Panc1 (cell line): Measurements from ENCODE around the gene ACER2. TPM values are rescaled to one million over a fixed set of nuclear protein-coding genes. Genes with fewer than 3 reads are reported as not detected.

Experiments
- ATAC-seq: fragments of 200-7000 bp; cut with Tn5 transposase; 2 replicates; pipeline ENCODE4 v1.9.1; 2020; ENCODE audit warnings: mild to moderate bottlenecking, moderate library complexity
- BruUV-seq: library from RNA; stranded (reverse); fragments of 400-500 nt; replicated peaks from 2 replicates; lab custom pipeline; 2021; lab: Mats Ljungman, UMichigan
- CTCF ChIA-PET: fragments of 300-600 bp; sonication (Branson Sonifier 250); formaldehyde crosslinking; loops from one replicate; lab custom pipeline; 2022; ENCODE audit warnings: antibody characterized with exemption; lab: Charles Lee
- POLR2A ChIA-PET: fragments of 300-600 bp; sonication (Branson Sonifier 250); formaldehyde crosslinking; loops from one replicate; lab custom pipeline; 2022; ENCODE audit warnings: antibody characterized with exemption; lab: Charles Lee
- DNase-seq: peaks from one replicate; pipeline ENCODE4 v3.0.0-alpha.2; 2010; ENCODE audit warnings: low read depth, low spot score
- H3K27ac ChIP-seq: 2 replicates; pipeline ENCODE4 v1.5.1; 2011; ENCODE audit warnings: mild to moderate bottlenecking, low read length, inconsistent platforms
- H3K27me3 ChIP-seq: fragments of 200-500 bp; sonication (Bioruptor generic); 2 replicates; pipeline ENCODE4 v1.6.0; 2014; ENCODE audit warnings: low read length, inconsistent platforms; ENCODE audit not compliant: control insufficient read depth, insufficient read depth
- H3K36me3 ChIP-seq: fragments of 200-500 bp; sonication (Bioruptor generic); 2 replicates; pipeline ENCODE4 v1.5.1; 2014; ENCODE audit warnings: inconsistent platforms, mild to moderate bottlenecking, low read length, moderate library complexity; ENCODE audit not compliant: control insufficient read depth, insufficient read depth
- H3K4me1 ChIP-seq: 2 replicates; pipeline ENCODE4 v1.5.1; 2011; ENCODE audit warnings: inconsistent platforms, mild to moderate bottlenecking, low read length, moderate library complexity; ENCODE audit not compliant: control insufficient read depth, insufficient read depth
- H3K4me3 ChIP-seq, 2 experiments: 2 replicates each; pipeline ENCODE4 v1.5.1; 2011 to 2012; ENCODE audit warnings: low read depth in 2 of 2, low read length in 2 of 2, mild to moderate bottlenecking in 2 of 2, inconsistent platforms in 1 of 2, moderate library complexity in 1 of 2
- H3K9me3 ChIP-seq: fragments of 200-500 bp; sonication (Bioruptor generic); 2 replicates; pipeline ENCODE4 v1.5.1; 2014; ENCODE audit warnings: low read depth, mild to moderate bottlenecking, inconsistent platforms, low read length, moderate library complexity; ENCODE audit not compliant: control insufficient read depth, insufficient read depth
- CTCF ChIP-seq: fragments of 450-650 bp; IDR thresholded peaks from 2 replicates; pipeline ENCODE4 v1.5.1; 2017; ENCODE audit warnings: mild to moderate bottlenecking
- POLR2AphosphoS5 ChIP-seq: IDR thresholded peaks from 2 replicates; pipeline ENCODE4 v1.6.1; 2012; ENCODE audit warnings: mild to moderate bottlenecking, low read depth, low read length, moderate library complexity
- SIN3A ChIP-seq: IDR thresholded peaks from 2 replicates; pipeline ENCODE4 v1.6.1; 2012; ENCODE audit warnings: low read depth, mild to moderate bottlenecking, low read length, moderate library complexity, borderline replicate concordance; ENCODE audit not compliant: insufficient read depth
- TCF7L2 ChIP-seq: IDR thresholded peaks from 2 replicates; pipeline ENCODE4 v1.6.1; 2011; ENCODE audit warnings: mild to moderate bottlenecking, low read depth, low read length, inconsistent platforms
- in situ Hi-C: cut with HindIII; loops from 2 replicates; pipeline ENCODE4 v1.10.0; 2016; ENCODE audit warnings: low sequenced_read_pairs, low pct_unique_long_range_greater_than_20kb
- intact Hi-C: fragments of 100-400 bp; cut with micrococcal nuclease; formaldehyde crosslinking; loops from one replicate; pipeline ENCODE4 v1.10.0; 2022; ENCODE audit not compliant: unreplicated experiment
- total RNA-seq: library from RNA; stranded (reverse); gene quantifications from one replicate; pipeline ENCODE4 v1.2.1, GENCODE V29; 2021; ENCODE audit not compliant: unreplicated experiment
- TF ChIP-seq, protein P1 (sequence below), 2 experiments: IDR thresholded peaks; 2 replicates each; pipeline ENCODE4 v1.6.1; 2011 to 2012; ENCODE audit warnings: low read depth in 2 of 2, control low read depth in 1 of 2, low read length in 1 of 2, mild to moderate bottlenecking in 1 of 2, moderate library complexity in 1 of 2; ENCODE audit not compliant: insufficient read depth in 1 of 2

Gene ACER2
- total RNA-seq, 1 experiment from 2014 or later: 1.3 TPM

DNA sequence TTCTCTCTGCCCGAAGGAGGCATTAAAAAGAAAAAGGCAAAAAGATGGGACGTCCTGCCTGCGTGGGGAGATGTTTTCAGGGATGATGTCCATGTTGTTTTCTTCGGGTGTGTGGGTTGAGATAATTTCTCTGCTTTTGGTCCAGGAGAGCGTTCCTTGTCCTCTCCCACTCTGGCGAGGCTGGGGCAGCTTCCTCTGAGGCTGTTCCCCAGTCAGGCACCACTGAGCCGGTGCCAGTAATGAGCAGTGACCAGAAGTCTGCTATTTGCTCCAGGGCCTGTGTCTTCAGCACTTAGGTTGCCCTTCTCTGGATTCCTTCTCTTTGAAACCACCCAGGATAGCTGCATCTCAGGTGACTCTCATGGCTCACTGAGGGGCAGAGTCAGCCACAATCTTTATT lies 71.5 kb downstream of the ACER2 start:
- TF ChIP-seq SIN3A (no peak), CTCF (no peak), POLR2AphosphoS5 (no peak), TCF7L2 (no peak)
- TF ChIP-seq, protein P1, sequence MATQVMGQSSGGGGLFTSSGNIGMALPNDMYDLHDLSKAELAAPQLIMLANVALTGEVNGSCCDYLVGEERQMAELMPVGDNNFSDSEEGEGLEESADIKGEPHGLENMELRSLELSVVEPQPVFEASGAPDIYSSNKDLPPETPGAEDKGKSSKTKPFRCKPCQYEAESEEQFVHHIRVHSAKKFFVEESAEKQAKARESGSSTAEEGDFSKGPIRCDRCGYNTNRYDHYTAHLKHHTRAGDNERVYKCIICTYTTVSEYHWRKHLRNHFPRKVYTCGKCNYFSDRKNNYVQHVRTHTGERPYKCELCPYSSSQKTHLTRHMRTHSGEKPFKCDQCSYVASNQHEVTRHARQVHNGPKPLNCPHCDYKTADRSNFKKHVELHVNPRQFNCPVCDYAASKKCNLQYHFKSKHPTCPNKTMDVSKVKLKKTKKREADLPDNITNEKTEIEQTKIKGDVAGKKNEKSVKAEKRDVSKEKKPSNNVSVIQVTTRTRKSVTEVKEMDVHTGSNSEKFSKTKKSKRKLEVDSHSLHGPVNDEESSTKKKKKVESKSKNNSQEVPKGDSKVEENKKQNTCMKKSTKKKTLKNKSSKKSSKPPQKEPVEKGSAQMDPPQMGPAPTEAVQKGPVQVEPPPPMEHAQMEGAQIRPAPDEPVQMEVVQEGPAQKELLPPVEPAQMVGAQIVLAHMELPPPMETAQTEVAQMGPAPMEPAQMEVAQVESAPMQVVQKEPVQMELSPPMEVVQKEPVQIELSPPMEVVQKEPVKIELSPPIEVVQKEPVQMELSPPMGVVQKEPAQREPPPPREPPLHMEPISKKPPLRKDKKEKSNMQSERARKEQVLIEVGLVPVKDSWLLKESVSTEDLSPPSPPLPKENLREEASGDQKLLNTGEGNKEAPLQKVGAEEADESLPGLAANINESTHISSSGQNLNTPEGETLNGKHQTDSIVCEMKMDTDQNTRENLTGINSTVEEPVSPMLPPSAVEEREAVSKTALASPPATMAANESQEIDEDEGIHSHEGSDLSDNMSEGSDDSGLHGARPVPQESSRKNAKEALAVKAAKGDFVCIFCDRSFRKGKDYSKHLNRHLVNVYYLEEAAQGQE (IDR thresholded peaks at IDR 0.05; ENCODE audit: insufficient read depth in 1 of 2, low read depth in 2 of 2, low read length in 1 of 2): no peak
- H3K4me3 ChIP-seq: no peak overlapping the region
- no peak for ATAC-seq
- BruUV-seq: no TSS peak
- H3K27ac ChIP-seq: no peak overlapping the region
- CTCF ChIA-PET: no interaction called here
- POLR2A ChIA-PET: no interaction called here
- no peaks in the 10 kb centered on the region for H3K36me3 ChIP-seq
- DNase-seq: no peak
- H3K9me3 ChIP-seq: no peaks in the 10 kb centered on the region
- no peaks in the 10 kb centered on the region for H3K4me1 ChIP-seq
- no peaks in the 10 kb centered on the region for H3K27me3 ChIP-seq
- in situ Hi-C loops (no loop called here), intact Hi-C loops (no loop called here)

DNA sequence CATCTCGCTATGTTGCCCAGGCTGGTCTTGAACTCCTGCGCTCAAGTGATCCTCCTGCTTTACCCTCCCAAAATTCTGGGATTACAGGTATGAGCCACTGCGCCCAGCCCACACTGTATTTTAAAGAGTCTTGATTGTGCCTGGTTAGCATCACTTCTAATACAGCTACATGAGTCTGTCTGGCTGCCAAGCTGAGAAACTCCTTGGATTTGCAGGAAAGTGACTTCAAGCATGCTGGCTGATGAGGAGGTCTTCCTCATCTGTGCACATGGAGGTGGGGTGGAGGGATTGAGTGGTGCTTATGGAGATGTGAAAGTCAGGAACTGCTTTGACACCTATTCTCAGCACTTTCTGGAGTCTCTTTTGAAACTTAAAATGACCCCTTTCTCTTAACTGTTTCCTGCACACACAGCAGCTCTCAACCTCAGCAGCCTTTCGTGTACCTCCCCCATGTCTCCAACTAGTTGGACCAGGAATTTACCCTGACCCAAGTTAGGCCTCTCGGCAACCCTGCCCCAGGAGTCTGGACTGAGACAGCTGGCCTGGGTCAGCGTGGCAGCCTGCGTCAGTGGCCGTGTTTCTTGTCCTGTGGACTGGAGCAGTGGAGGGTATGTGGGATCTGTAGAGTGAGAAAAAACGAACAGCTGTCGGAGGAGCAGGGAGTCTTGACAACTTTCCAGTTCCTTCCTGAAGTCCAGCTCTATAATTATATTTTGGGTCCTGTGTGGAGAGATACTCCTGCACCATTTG lies 72.5 kb downstream of the ACER2 start:
- CTCF ChIA-PET: no interaction called here
- in situ Hi-C loops: no loop called here

More for the DNA sequence above, 72.5 kb downstream of the ACER2 start:
- Histone ChIP-seq H3K36me3 (no peaks in the 10 kb centered on the region), H3K9me3 (no peaks in the 10 kb centered on the region), H3K4me3 (no peak overlapping the region), H3K27ac (no peak overlapping the region), H3K4me1 (no peaks in the 10 kb centered on the region), H3K27me3 (no peaks in the 10 kb centered on the region)
- ATAC-seq (no peak), DNase-seq (no peak)
- POLR2A ChIA-PET: no interaction called here
- no peak for TF ChIP-seq SIN3A
- TF ChIP-seq CTCF: no peak
- TF ChIP-seq, protein P1 (IDR thresholded peaks at IDR 0.05; ENCODE audit: insufficient read depth in 1 of 2, low read depth in 2 of 2, low read length in 1 of 2): no peak
- no peak for TF ChIP-seq TCF7L2
- no peak for TF ChIP-seq POLR2AphosphoS5
- no TSS peak for BruUV-seq
- intact Hi-C loops: no loop called here
